Smooth muscle cell (in vitro differentiated cells): ENCODE measurements around the gene AQP12B. TPM values are rescaled to one million over a fixed set of nuclear protein-coding genes. Genes with fewer than 3 reads are reported as not detected.
"Not testable (repeated sequence)": the region's sequence is repeated elsewhere in the genome, so short reads cannot be mapped to it uniquely, and the experiment has no call there.

Source experiments
- DNase-seq: peaks from one replicate; lab custom pipeline; 2025; ENCODE audit not compliant: unreplicated experiment; lab: John Stamatoyannopoulos, UW
- H2AFZ ChIP-seq: fragments of 200-600 bp; sonication (generic); 2 replicates; pipeline ENCODE4 v1.6.0; 2016; ENCODE audit warnings: antibody characterized with exemption, low read depth, mild to moderate bottlenecking
- H3F3A ChIP-seq: fragments of 200-600 bp; sonication (generic); 2 replicates; pipeline ENCODE4 v1.6.0; 2017; ENCODE audit warnings: antibody characterized with exemption, low read depth
- H3K27ac ChIP-seq: fragments of 200-600 bp; sonication (generic); 2 replicates; pipeline ENCODE4 v1.5.1; 2016; ENCODE audit warnings: low read depth, mild to moderate bottlenecking
- H3K27me3 ChIP-seq: fragments of 200-600 bp; sonication (generic); 2 replicates; pipeline ENCODE4 v1.6.1; 2016; ENCODE audit warnings: low read depth, mild to moderate bottlenecking
- H3K36me3 ChIP-seq: fragments of 200-600 bp; sonication (generic); 2 replicates; pipeline ENCODE4 v1.5.1; 2016; ENCODE audit warnings: low read depth
- H3K4me1 ChIP-seq: fragments of 200-600 bp; sonication (generic); 2 replicates; pipeline ENCODE4 v1.5.1; 2016; ENCODE audit warnings: low read depth
- H3K4me2 ChIP-seq: fragments of 200-600 bp; sonication (generic); 2 replicates; pipeline ENCODE4 v1.6.0; 2016; ENCODE audit warnings: mild to moderate bottlenecking
- H3K4me3 ChIP-seq: fragments of 200-600 bp; sonication (generic); 2 replicates; pipeline ENCODE4 v1.5.1; 2016; ENCODE audit warnings: mild to moderate bottlenecking
- H3K79me2 ChIP-seq: fragments of 200-600 bp; sonication (generic); 2 replicates; pipeline ENCODE4 v1.6.0; 2016; ENCODE audit warnings: low read depth, mild to moderate bottlenecking
- H3K9ac ChIP-seq: fragments of 200-600 bp; sonication (generic); 2 replicates; pipeline ENCODE4 v1.6.0; 2016; ENCODE audit warnings: low read depth
- H3K9me3 ChIP-seq: fragments of 200-600 bp; sonication (generic); replicated peaks from 2 replicates; pipeline ENCODE4 v1.5.1; 2016; ENCODE audit warnings: low read depth
- H4K20me1 ChIP-seq: fragments of 200-600 bp; sonication (generic); 2 replicates; pipeline ENCODE4 v1.6.0; 2016; ENCODE audit warnings: low read depth
- WGBS: methylation state at CpG from one replicate; pipeline ENCODE4 v1.1.7; 2016; ENCODE audit warnings: low lambda C conversion rate; 5-methylcytosine and 5-hydroxymethylcytosine counted together
- polyA plus RNA-seq: library from polyadenylated mRNA; unstranded; fragments of >200 nt; fragmentation: Nextera tagmentation; extraction: Ambion mirVana; gene quantifications from 2 replicates; pipeline ENCODE4 v1.2.1, GENCODE V29; 2016
- total RNA-seq: library from RNA; depleted of rRNA; stranded (reverse); fragments of >200 nt; gene quantifications from 2 replicates; pipeline ENCODE4 v1.2.3, GENCODE V29; 2014
- TF ChIP-seq, protein P1 (sequence below): fragments of 200-600 bp; sonication (generic); IDR thresholded peaks from 2 replicates; pipeline ENCODE4 v1.5.1; 2017; ENCODE audit warnings: borderline replicate concordance, mild to moderate bottlenecking, antibody characterized with exemption; ENCODE audit not compliant: insufficient read depth, poor library complexity, severe bottlenecking

Gene AQP12B
- total and polyA plus RNA-seq, 2 experiments from 2014 or later: not detected

DNA sequence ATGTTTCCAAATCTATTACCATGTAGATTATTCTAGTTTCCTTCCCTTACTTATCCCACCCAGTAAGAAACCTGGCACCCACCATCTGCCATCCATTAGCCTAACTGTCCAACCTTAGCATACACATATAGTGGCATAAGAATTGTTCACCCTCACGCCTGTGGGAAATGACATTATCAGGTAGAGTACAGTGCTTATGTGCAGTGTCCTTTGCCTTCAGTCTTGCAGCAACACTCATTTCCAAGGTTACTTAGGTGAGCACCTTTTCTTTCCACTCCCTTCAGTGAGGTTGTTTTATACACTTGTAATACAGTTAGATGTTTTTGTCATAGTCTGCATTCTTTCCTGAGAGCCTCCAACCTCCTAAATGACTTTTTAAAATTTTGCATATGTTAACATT is 18.1 kb downstream of the AQP12B start:
- 89% methylated on average over 1 of the region's 1 CpG for WGBS
- no peaks in the 10 kb centered on the region for H3K4me1 ChIP-seq
- H3K9me3 ChIP-seq: peaks cover 2% of the 10 kb centered on the region
- no peaks in the 10 kb centered on the region for H4K20me1 ChIP-seq
- H3K9ac ChIP-seq: no peak overlapping the region
- no peaks in the 10 kb centered on the region for H3F3A ChIP-seq
- H3K27me3 ChIP-seq: peaks cover 19% of the 10 kb centered on the region
- no peak overlapping the region for H2AFZ ChIP-seq
- no peak for DNase-seq
- no peaks in the 10 kb centered on the region for H3K36me3 ChIP-seq
- H3K4me3 ChIP-seq: no peak overlapping the region
- no peaks in the 10 kb centered on the region for H3K79me2 ChIP-seq
- no peak overlapping the region for H3K27ac ChIP-seq
- H3K4me2 ChIP-seq: no peak overlapping the region
- TF ChIP-seq, protein P1, sequence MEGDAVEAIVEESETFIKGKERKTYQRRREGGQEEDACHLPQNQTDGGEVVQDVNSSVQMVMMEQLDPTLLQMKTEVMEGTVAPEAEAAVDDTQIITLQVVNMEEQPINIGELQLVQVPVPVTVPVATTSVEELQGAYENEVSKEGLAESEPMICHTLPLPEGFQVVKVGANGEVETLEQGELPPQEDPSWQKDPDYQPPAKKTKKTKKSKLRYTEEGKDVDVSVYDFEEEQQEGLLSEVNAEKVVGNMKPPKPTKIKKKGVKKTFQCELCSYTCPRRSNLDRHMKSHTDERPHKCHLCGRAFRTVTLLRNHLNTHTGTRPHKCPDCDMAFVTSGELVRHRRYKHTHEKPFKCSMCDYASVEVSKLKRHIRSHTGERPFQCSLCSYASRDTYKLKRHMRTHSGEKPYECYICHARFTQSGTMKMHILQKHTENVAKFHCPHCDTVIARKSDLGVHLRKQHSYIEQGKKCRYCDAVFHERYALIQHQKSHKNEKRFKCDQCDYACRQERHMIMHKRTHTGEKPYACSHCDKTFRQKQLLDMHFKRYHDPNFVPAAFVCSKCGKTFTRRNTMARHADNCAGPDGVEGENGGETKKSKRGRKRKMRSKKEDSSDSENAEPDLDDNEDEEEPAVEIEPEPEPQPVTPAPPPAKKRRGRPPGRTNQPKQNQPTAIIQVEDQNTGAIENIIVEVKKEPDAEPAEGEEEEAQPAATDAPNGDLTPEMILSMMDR: no peak

DNA sequence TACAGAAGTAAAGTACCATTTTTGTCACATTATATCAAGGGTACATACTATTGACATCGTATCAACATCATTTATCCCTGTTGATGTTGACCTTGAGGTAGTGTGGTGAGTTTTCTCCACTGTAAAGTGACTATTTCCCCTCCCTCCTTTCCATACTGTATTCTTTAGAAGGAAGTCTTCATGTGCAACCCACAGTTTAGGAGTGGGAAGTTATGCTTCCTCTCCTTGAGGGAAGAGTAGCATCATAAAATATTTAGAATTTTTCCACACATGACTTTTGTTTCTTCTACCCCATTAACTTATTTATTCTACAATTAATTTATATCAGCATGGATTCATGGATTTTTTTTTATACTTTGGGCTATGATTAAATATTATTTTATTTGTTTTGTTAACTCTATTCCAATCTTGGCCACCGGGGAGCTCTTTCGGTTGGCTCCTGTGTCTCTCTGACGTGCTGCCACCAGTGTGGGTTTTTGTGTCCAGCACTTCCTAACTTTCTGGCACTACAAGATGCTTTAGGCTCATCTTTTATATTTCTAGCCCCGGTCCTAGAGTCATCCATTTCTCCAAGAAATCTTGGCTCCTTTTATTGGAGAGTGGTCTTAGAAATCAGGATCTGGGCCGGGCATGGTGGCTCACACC is 19.0 kb downstream of the AQP12B start:
- Histone ChIP-seq H2AFZ (no peak overlapping the region), H3K4me2 (no peak overlapping the region), H3K4me3 (no peak overlapping the region), H3K79me2 (no peaks in the 10 kb centered on the region), H4K20me1 (no peaks in the 10 kb centered on the region), H3K4me1 (no peaks in the 10 kb centered on the region), H3K27ac (no peak overlapping the region), H3K9ac (no peak overlapping the region), H3K27me3 (peaks cover 26% of the 10 kb centered on the region), H3K9me3 (peaks cover 2% of the 10 kb centered on the region), H3K36me3 (no peaks in the 10 kb centered on the region), H3F3A (no peaks in the 10 kb centered on the region)
- WGBS: 70% methylated on average over 6 of the region's 6 CpGs
- TF ChIP-seq, protein P1: no peak
- no peak for DNase-seq

DNA sequence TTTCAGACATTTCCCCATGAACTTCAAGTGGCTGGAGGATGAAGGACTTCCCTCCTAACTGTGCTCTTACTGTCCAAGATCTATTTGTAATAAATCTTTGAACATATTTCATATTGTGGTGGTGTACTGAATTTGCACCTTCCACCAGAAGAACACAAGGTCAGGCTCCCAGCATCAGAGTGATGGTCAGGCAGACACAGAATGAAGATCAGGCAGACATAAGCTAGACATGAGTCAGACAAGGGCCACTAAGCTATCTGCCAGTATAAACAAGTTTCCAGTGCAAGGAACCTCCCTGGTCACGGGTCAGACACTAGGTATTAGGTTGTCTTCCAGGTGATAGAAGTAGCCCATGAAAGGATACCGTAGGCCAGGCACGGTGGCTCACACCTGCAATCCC is 20.0 kb downstream of the AQP12B start:
- no peaks in the 10 kb centered on the region for H3F3A ChIP-seq
- TF ChIP-seq, protein P1: no peak
- H3K4me3 ChIP-seq: no peak overlapping the region
- no peak overlapping the region for H2AFZ ChIP-seq
- H4K20me1 ChIP-seq: no peaks in the 10 kb centered on the region
- H3K4me1 ChIP-seq: no peaks in the 10 kb centered on the region
- peaks cover 29% of the 10 kb centered on the region for H3K27me3 ChIP-seq
- WGBS: 74% methylated on average over 3 of the region's 3 CpGs
- no peak overlapping the region for H3K9ac ChIP-seq
- H3K4me2 ChIP-seq: no peak overlapping the region
- peaks cover 2% of the 10 kb centered on the region for H3K9me3 ChIP-seq
- no peaks in the 10 kb centered on the region for H3K79me2 ChIP-seq
- no peak for DNase-seq
- no peak overlapping the region for H3K27ac ChIP-seq
- H3K36me3 ChIP-seq: no peaks in the 10 kb centered on the region

DNA sequence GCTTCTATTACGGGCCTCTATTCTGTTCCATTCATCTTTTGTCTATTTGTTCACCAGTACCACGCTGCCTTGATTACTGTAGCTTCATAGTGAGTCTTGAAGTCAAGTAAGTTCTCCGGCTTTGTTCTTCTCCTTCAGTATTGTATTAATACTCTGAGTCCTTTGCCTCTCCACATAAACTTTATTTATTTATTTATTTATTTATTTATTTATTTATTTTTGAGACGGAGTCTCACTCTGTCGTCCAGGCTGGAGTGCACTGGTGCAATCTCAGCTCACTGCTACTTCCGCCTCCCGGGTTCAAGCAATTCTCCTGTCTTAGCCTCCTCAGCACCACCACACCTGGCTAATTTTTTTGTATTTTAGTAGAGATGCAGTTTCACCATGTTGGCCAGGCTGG is 22.8 kb downstream of the AQP12B start:
- 92% methylated on average over 7 of the region's 7 CpGs for whole genome bisulfite sequencing
- H3K27ac ChIP-seq, H4K20me1 ChIP-seq, H3K36me3 ChIP-seq, H3K79me2 ChIP-seq, H3K9ac ChIP-seq, H3K4me2 ChIP-seq, H3K4me1 ChIP-seq, H3K9me3 ChIP-seq, DNase-seq, H2AFZ ChIP-seq, H3F3A ChIP-seq, H3K4me3 ChIP-seq: not testable (repeated sequence)
- peaks cover 11% of the 10 kb centered on the region for H3K27me3 ChIP-seq
